Neural progenitor cell (in vitro differentiated cells): Measurements from ENCODE around the gene MESD. TPM values are rescaled to one million over a fixed set of nuclear protein-coding genes. Genes with fewer than 3 reads are reported as not detected.

Source experiments
- DNase-seq: peaks from one replicate; pipeline ENCODE4 v3.0.0-alpha.2; 2016; ENCODE audit warnings: low spot score
- H2AFZ ChIP-seq: fragments of 200-600 bp; sonication (generic); replicated peaks from 2 replicates; pipeline ENCODE4 v1.6.1; 2016; ENCODE audit warnings: antibody characterized with exemption
- H3F3A ChIP-seq: fragments of 200-600 bp; sonication (generic); 2 replicates; pipeline ENCODE4 v1.6.1; 2016; ENCODE audit warnings: antibody characterized with exemption, low read depth
- H3K27ac ChIP-seq: fragments of 200-600 bp; sonication (generic); 2 replicates; pipeline ENCODE4 v1.5.1; 2016; ENCODE audit warnings: mild to moderate bottlenecking
- H3K27me3 ChIP-seq: fragments of 200-600 bp; sonication (generic); 2 replicates; pipeline ENCODE4 v1.6.1; 2016; ENCODE audit warnings: mild to moderate bottlenecking, moderate library complexity
- H3K36me3 ChIP-seq: fragments of 200-600 bp; sonication (generic); 2 replicates; pipeline ENCODE4 v1.5.1; 2016
- H3K4me1 ChIP-seq: fragments of 200-600 bp; sonication (generic); 2 replicates; pipeline ENCODE4 v1.6.1; 2016; ENCODE audit warnings: mixed run types
- H3K4me2 ChIP-seq: fragments of 200-600 bp; sonication (generic); 2 replicates; pipeline ENCODE4 v1.6.1; 2016
- H3K4me3 ChIP-seq: fragments of 200-600 bp; sonication (generic); 2 replicates; pipeline ENCODE4 v1.5.1; 2016
- H3K79me2 ChIP-seq: fragments of 200-600 bp; sonication (generic); 2 replicates; pipeline ENCODE4 v1.6.1; 2016; ENCODE audit warnings: low read depth
- H3K9ac ChIP-seq: fragments of 200-600 bp; sonication (generic); 2 replicates; pipeline ENCODE4 v1.6.1; 2016
- H3K9me3 ChIP-seq: fragments of 200-600 bp; sonication (generic); 2 replicates; pipeline ENCODE4 v1.5.1; 2016; ENCODE audit warnings: low read depth
- H4K20me1 ChIP-seq: fragments of 200-600 bp; sonication (generic); 2 replicates; pipeline ENCODE4 v1.6.1; 2016; ENCODE audit warnings: low read depth
- H3K27ac Mint-ChIP-seq: 3 replicates; pipeline ENCODE4 v1.8.0; 2021; ENCODE audit warnings: mixed read lengths
- H3K27me3 Mint-ChIP-seq: 2 replicates; pipeline ENCODE4 v1.8.0; 2022; ENCODE audit warnings: low read depth, mild to moderate bottlenecking, inconsistent platforms, moderate library complexity, mixed read lengths; ENCODE audit not compliant: insufficient read depth
- H3K36me3 Mint-ChIP-seq: 3 replicates; pipeline ENCODE4 v1.8.0; 2021; ENCODE audit warnings: mixed read lengths
- H3K4me1 Mint-ChIP-seq: 3 replicates; pipeline ENCODE4 v1.8.0; 2021; ENCODE audit warnings: mixed read lengths
- H3K4me3 Mint-ChIP-seq: 3 replicates; pipeline ENCODE4 v1.8.0; 2021; ENCODE audit warnings: mild to moderate bottlenecking, moderate library complexity, mixed read lengths
- H3K9me3 Mint-ChIP-seq: 3 replicates; pipeline ENCODE4 v1.8.0; 2020; ENCODE audit warnings: mixed read lengths
- CTCF ChIP-seq: fragments of 200-600 bp; sonication (generic); IDR thresholded peaks from 2 replicates; pipeline ENCODE4 v1.5.1; 2017; ENCODE audit warnings: antibody characterized with exemption, mild to moderate bottlenecking
- EZH2 ChIP-seq: fragments of 200-600 bp; sonication (generic); IDR thresholded peaks from 2 replicates; pipeline ENCODE4 v1.6.1; 2017; ENCODE audit warnings: antibody characterized with exemption, mild to moderate bottlenecking, moderate library complexity
- EZH2phosphoT487 ChIP-seq: fragments of 200-600 bp; sonication (generic); IDR thresholded peaks from 2 replicates; pipeline ENCODE4 v1.6.1; 2017; ENCODE audit warnings: antibody characterized with exemption
- total RNA-seq: library from RNA; depleted of rRNA; stranded (reverse); fragments of >200 nt; gene quantifications from 2 replicates; pipeline ENCODE4 v1.2.3, GENCODE V29; 2015; ENCODE audit warnings: low replicate concordance

MESD gene
- total RNA-seq = 24.1 and 31.5 TPM in 2 replicates

DNA sequence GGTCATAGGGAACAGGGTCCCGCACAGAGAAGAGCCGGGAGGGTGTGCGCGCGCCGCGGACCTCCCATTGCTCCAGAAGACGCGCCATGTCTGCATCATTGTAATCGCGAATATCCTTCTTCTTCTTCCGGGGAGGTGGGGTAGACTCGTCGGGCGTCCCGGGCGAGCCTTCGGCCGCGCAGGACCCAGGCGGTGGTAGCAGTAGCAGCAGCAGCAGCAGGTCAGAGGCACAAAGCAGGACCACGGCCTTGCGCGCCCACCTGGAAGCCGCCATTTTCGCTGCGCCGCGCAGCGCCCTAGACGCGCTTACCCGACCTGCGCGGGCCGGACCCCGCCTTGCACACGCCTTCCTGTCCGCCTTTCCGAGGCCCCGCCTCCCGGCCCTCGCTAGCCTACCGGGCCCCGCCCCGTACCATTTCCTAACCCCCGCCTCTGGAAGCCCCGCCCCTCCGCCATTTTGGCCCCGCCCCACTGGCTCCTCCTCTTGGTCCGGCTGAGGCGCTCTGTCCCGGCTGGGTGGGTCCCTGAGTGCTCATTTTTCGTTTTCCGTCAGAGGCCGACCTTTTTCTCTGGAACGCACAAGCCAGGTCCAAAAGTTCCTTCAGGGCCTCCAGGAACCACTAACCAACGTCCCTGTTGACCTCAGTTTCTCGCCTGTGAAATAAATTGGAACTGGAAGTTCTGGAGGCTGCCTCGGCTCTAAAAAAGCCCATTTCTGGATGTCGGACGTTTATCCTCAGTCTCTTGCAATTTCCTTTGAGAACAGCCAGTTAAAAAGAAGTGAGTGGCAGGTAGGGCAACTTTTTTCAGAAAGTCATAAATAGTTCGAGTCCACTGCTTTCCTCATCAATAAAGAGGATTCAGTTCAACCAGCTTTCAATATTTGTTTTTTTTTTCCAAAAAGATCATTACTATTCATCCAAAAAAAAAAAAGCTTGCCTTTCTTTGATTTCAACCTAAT is at the start of gene MESD:
Gene MESD (minus strand): TSS at position 302 of the 961 bp plus-strand sequence. CDS start 28 bp downstream, at position 274.
- Mint-ChIP-seq H3K4me3 (peak within 1 kb of the TSS; percentile 97), H3K27me3 (no peaks in the 10 kb centered on the region)
- TF ChIP-seq EZH2 (no peak), EZH2phosphoT487 (no peak), CTCF (no peak)

GRCh38 chr15:81038975-81039607 is 49.5 kb upstream of the MESD start:
- TF ChIP-seq EZH2 (no peak), CTCF (no peak), EZH2phosphoT487 (no peak)
- peaks cover 3% of the 10 kb centered on the region for H3K27me3 Mint-ChIP-seq
- Histone ChIP-seq H2AFZ (no peak overlapping the region), H3K79me2 (no peaks in the 10 kb centered on the region), H3F3A (no peaks in the 10 kb centered on the region), H3K4me3 (no peak overlapping the region), H3K36me3 (no peaks in the 10 kb centered on the region), H3K4me2 (no peak overlapping the region), H3K27ac (no peak overlapping the region), H3K9me3 (no peaks in the 10 kb centered on the region), H3K4me1 (no peaks in the 10 kb centered on the region), H4K20me1 (no peaks in the 10 kb centered on the region), H3K27me3 (no peaks in the 10 kb centered on the region), H3K9ac (no peak overlapping the region)
- no peaks in the 10 kb centered on the region for H3K4me1 Mint-ChIP-seq
- H3K9me3 Mint-ChIP-seq = no peaks in the 10 kb centered on the region
- no peak overlapping the region for H3K27ac Mint-ChIP-seq
- no peak overlapping the region for H3K4me3 Mint-ChIP-seq
- DNase-seq = no peak
- no peaks in the 10 kb centered on the region for H3K36me3 Mint-ChIP-seq

More for the DNA sequence above, at the start of gene MESD:
- H3K4me1 ChIP-seq = peaks cover 27% of the 10 kb centered on the region
- peak; percentile 99 for DNase-seq
- Mint-ChIP-seq H3K27ac (peak within 1 kb of the TSS; percentile 90), H3K4me1 (peaks cover 25% of the 10 kb centered on the region), H3K9me3 (no peaks in the 10 kb centered on the region), H3K36me3 (no peaks in the 10 kb centered on the region)
- peak within 1 kb of the TSS; percentile 90 for H3K4me2 ChIP-seq
- H3K27me3 ChIP-seq = no peaks in the 10 kb centered on the region
- H3K36me3 ChIP-seq = no peaks in the 10 kb centered on the region
- H3K4me3 ChIP-seq = peak within 1 kb of the TSS; percentile 82
- peak within 1 kb of the TSS; percentile 95 for H2AFZ ChIP-seq
- peaks cover 36% of the 10 kb centered on the region for H4K20me1 ChIP-seq
- H3K9ac ChIP-seq = peak within 1 kb of the TSS; percentile 79
- peaks cover 47% of the 10 kb centered on the region for H3K79me2 ChIP-seq
- peak within 1 kb of the TSS; percentile 61 for H3K27ac ChIP-seq
- H3F3A ChIP-seq = peaks cover 12% of the 10 kb centered on the region
- H3K9me3 ChIP-seq = no peaks in the 10 kb centered on the region

- TF ChIP-seq EZH2 (no peak), CTCF (no peak), EZH2phosphoT487 (no peak)
- no peak overlapping the region for H3K27ac ChIP-seq
Observed at GRCh38 chr15:81037952-81038743, 48.5 kb upstream of the MESD start.

More at GRCh38 chr15:81037952-81038743, 48.5 kb upstream of the MESD start:
- no peak overlapping the region for H3K4me3 ChIP-seq
- H3K79me2 ChIP-seq = no peaks in the 10 kb centered on the region
- no peaks in the 10 kb centered on the region for H3K27me3 ChIP-seq
- no peaks in the 10 kb centered on the region for H3K36me3 Mint-ChIP-seq
- H3K9me3 Mint-ChIP-seq = no peaks in the 10 kb centered on the region
- H3F3A ChIP-seq = no peaks in the 10 kb centered on the region
- no peak overlapping the region for H3K4me3 Mint-ChIP-seq
- no peaks in the 10 kb centered on the region for H3K36me3 ChIP-seq
- H3K9ac ChIP-seq = no peak overlapping the region
- H3K27me3 Mint-ChIP-seq = peaks cover 3% of the 10 kb centered on the region
- no peak overlapping the region for H3K27ac Mint-ChIP-seq
- H3K9me3 ChIP-seq = no peaks in the 10 kb centered on the region
- no peak overlapping the region for H3K4me2 ChIP-seq
- no peaks in the 10 kb centered on the region for H4K20me1 ChIP-seq
- H2AFZ ChIP-seq = no peak overlapping the region
- H3K4me1 ChIP-seq = no peaks in the 10 kb centered on the region
- no peaks in the 10 kb centered on the region for H3K4me1 Mint-ChIP-seq
- DNase-seq = no peak
